ENCODE results near the gene ZNF467.

ZNF467 gene

DNA sequence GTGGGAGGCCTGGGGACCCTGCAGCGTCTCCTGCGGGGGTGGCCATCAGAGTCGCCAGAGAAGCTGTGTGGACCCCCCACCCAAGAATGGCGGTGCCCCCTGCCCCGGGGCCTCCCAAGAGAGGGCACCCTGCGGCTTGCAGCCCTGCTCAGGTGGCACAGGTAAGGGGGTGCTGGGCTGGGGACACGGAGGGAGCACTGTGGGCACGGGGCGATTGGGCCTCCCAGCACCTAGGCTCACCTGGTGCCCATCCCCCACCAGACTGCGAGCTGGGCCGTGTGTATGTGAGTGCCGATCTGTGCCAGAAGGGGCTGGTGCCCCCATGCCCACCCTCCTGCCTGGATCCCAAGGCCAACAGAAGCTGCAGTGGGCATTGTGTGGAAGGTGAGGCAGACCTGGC is 29.6 kb upstream of the ZNF467 start:
- TF ChIP-seq POLR2AphosphoS5 (IDR thresholded peaks at IDR 0.05; ENCODE audit: low read depth, low read length) (no peak), SIN3A (IDR thresholded peaks at IDR 0.05; ENCODE audit: borderline replicate concordance, insufficient read depth, low read length) (no peak), FOXP2 (optimal IDR thresholded peaks at IDR 0.05; ENCODE audit: borderline replicate concordance, extremely low read depth, extremely low read length, insufficient read depth) (no peak), TAF1 (IDR thresholded peaks at IDR 0.05; ENCODE audit: borderline replicate concordance, insufficient read depth, low read length) (no peak)
- TF ChIP-seq, protein P1, sequence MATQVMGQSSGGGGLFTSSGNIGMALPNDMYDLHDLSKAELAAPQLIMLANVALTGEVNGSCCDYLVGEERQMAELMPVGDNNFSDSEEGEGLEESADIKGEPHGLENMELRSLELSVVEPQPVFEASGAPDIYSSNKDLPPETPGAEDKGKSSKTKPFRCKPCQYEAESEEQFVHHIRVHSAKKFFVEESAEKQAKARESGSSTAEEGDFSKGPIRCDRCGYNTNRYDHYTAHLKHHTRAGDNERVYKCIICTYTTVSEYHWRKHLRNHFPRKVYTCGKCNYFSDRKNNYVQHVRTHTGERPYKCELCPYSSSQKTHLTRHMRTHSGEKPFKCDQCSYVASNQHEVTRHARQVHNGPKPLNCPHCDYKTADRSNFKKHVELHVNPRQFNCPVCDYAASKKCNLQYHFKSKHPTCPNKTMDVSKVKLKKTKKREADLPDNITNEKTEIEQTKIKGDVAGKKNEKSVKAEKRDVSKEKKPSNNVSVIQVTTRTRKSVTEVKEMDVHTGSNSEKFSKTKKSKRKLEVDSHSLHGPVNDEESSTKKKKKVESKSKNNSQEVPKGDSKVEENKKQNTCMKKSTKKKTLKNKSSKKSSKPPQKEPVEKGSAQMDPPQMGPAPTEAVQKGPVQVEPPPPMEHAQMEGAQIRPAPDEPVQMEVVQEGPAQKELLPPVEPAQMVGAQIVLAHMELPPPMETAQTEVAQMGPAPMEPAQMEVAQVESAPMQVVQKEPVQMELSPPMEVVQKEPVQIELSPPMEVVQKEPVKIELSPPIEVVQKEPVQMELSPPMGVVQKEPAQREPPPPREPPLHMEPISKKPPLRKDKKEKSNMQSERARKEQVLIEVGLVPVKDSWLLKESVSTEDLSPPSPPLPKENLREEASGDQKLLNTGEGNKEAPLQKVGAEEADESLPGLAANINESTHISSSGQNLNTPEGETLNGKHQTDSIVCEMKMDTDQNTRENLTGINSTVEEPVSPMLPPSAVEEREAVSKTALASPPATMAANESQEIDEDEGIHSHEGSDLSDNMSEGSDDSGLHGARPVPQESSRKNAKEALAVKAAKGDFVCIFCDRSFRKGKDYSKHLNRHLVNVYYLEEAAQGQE (IDR thresholded peaks at IDR 0.05; ENCODE audit: insufficient read depth in 1 of 2, low read depth in 2 of 2, low read length in 2 of 2): no peak

DNA sequence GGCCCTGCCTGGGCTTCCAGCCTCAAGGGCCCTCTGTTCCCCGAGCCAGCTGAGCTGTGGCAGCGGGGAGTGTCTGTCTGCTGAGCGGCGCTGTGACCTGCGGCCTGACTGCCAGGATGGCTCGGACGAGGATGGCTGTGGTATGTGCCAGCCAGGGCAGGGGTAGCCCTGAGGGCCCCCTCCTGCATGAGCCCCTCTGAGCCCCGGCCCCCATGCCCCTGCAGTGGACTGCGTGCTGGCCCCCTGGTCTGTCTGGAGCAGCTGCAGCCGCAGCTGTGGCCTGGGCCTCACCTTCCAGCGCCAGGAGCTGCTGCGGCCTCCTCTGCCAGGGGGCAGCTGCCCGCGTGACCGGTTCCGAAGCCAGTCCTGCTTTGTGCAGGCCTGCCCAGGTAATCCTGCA is 28.4 kb upstream of the ZNF467 start:
- TF ChIP-seq POLR2AphosphoS5 (IDR thresholded peaks at IDR 0.05; ENCODE audit: low read depth, low read length): no peak
- no peak for TF ChIP-seq TAF1 (IDR thresholded peaks at IDR 0.05; ENCODE audit: borderline replicate concordance, insufficient read depth, low read length)

DNA sequence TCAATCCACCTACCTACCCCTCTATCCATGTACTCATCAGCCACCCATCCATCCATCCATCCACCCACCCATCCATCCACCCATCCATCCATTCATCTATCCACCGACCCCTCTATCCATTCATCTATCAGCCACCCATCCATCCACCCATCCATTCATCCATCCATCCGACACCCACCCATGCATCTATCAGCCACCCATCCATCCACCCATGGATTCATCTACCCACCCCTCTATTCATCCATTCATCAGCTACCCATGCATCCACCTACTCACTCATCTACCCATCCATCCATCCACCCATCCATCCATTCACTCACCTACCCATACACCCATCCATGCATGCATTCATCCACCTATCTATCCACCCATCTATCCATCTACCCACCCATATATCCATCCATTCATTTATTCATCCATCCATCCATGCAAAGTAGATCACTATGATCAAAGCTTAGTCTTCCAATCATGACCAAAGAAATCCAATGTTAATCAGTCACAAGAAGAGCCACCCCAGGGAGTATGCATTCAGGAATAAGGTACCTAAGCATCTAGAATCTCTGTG is 27.7 kb upstream of the ZNF467 start:
- TF ChIP-seq POLR2AphosphoS5 (IDR thresholded peaks at IDR 0.05; ENCODE audit: low read depth, low read length) (no peak), SIN3A (IDR thresholded peaks at IDR 0.05; ENCODE audit: borderline replicate concordance, insufficient read depth, low read length) (no peak), FOXP2 (optimal IDR thresholded peaks at IDR 0.05; ENCODE audit: borderline replicate concordance, extremely low read depth, extremely low read length, insufficient read depth) (no peak), TAF1 (IDR thresholded peaks at IDR 0.05; ENCODE audit: borderline replicate concordance, insufficient read depth, low read length) (no peak)
- TF ChIP-seq, protein P1 (IDR thresholded peaks at IDR 0.05; ENCODE audit: insufficient read depth in 1 of 2, low read depth in 2 of 2, low read length in 2 of 2): no peak

DNA sequence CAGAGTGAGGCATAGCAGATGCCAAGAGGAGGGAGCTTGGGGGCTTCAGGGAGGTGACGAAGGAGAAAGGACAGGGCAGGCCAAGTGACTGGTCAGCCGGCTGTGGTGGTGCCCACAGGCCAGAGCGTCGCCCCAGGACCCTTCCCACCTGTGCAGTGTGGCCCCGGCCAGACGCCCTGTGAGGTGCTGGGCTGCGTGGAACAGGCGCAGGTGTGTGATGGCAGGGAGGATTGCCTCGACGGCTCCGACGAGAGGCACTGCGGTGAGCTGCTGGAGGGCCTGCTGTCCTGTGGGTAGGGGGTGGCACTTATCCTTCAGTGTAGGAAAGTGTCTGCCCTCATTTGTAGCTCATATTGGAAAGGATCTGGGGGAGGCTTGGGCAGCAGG is 26.8 kb upstream of the ZNF467 start:
- TF ChIP-seq TAF1 (IDR thresholded peaks at IDR 0.05; ENCODE audit: borderline replicate concordance, insufficient read depth, low read length) (no peak), SIN3A (IDR thresholded peaks at IDR 0.05; ENCODE audit: borderline replicate concordance, insufficient read depth, low read length) (no peak), FOXP2 (optimal IDR thresholded peaks at IDR 0.05; ENCODE audit: borderline replicate concordance, extremely low read depth, extremely low read length, insufficient read depth) (no peak), POLR2AphosphoS5 (IDR thresholded peaks at IDR 0.05; ENCODE audit: low read depth, low read length) (no peak)

DNA sequence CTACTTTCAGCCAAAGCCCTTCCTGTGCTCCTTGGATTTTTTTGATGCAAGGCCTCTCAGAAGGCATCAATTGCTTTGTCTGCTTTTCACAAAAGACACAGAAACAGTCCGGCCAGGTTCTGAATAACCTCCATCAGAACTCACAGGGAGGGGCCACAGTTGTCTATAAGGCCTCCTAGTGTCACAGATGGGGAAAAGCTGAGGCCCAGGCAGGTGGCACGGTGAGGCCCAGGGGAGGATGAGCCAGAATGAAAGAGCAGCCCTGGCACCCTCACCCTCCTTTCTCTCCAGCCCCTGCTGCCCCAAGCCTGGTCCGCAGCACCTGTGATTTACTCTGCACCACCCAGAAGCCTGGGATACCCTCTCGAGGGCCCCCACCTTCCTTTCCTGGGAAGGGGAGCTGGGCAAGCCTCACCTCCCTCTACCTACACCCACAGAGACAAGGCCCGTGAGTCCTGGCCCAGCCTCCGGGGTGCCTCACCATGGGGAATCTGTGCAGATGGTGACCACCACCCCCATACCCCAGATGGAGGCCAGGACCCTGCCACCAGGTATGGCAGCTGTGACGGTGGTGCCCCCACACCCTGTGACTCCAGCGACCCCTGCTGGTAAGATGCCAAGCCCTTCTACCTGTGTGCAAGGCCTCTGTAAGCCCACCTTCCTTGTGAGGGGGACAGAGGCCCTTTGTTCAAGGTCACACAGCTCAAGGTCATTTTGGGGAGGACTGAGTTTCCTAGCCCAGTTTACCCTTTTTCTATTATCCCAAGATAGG is 26.2 kb upstream of the ZNF467 start:
- TF ChIP-seq TAF1 (IDR thresholded peaks at IDR 0.05; ENCODE audit: borderline replicate concordance, insufficient read depth, low read length) (no peak), FOXP2 (optimal IDR thresholded peaks at IDR 0.05; ENCODE audit: borderline replicate concordance, extremely low read depth, extremely low read length, insufficient read depth) (no peak), POLR2AphosphoS5 (IDR thresholded peaks at IDR 0.05; ENCODE audit: low read depth, low read length) (no peak), SIN3A (IDR thresholded peaks at IDR 0.05; ENCODE audit: borderline replicate concordance, insufficient read depth, low read length) (no peak)
- TF ChIP-seq, protein P1 (IDR thresholded peaks at IDR 0.05; ENCODE audit: insufficient read depth in 1 of 2, low read depth in 2 of 2, low read length in 2 of 2): no peak

DNA sequence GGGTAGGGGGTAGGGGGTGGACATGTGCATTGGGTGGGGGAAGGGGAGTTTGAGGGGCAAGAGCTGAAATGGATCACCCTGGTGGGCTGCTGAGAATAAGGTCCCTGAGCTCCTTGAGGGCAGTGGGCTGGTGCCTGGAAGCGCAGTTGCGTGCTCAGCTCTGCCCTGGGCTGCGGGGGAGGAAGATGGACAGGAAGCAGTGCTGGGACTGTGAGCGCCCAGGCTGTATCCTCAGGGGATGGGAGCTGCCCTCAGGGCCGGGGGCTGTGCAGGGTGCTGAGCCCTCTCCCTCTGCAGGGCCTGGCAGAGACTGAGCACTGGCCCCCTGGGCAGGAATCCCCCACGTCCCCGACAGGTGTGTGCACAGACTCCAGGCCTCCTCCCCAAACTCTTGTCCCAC is 24.4 kb upstream of the ZNF467 start:
- TF ChIP-seq SIN3A (IDR thresholded peaks at IDR 0.05; ENCODE audit: borderline replicate concordance, insufficient read depth, low read length): no peak
- TF ChIP-seq TAF1 (IDR thresholded peaks at IDR 0.05; ENCODE audit: borderline replicate concordance, insufficient read depth, low read length): no peak
- TF ChIP-seq, protein P1 (IDR thresholded peaks at IDR 0.05; ENCODE audit: insufficient read depth in 1 of 2, low read depth in 2 of 2, low read length in 2 of 2): no peak
- TF ChIP-seq POLR2AphosphoS5 (IDR thresholded peaks at IDR 0.05; ENCODE audit: low read depth, low read length): no peak
- TF ChIP-seq FOXP2 (optimal IDR thresholded peaks at IDR 0.05; ENCODE audit: borderline replicate concordance, extremely low read depth, extremely low read length, insufficient read depth): no peak
